Measurements from ENCODE around the gene GSN. TPM values are rescaled to one million over a fixed set of nuclear protein-coding genes. Genes with fewer than 3 reads are reported as not detected.

GSN gene
- total and polyA plus RNA-seq, 8 donors: 215 to 909 (median 531) TPM

DNA sequence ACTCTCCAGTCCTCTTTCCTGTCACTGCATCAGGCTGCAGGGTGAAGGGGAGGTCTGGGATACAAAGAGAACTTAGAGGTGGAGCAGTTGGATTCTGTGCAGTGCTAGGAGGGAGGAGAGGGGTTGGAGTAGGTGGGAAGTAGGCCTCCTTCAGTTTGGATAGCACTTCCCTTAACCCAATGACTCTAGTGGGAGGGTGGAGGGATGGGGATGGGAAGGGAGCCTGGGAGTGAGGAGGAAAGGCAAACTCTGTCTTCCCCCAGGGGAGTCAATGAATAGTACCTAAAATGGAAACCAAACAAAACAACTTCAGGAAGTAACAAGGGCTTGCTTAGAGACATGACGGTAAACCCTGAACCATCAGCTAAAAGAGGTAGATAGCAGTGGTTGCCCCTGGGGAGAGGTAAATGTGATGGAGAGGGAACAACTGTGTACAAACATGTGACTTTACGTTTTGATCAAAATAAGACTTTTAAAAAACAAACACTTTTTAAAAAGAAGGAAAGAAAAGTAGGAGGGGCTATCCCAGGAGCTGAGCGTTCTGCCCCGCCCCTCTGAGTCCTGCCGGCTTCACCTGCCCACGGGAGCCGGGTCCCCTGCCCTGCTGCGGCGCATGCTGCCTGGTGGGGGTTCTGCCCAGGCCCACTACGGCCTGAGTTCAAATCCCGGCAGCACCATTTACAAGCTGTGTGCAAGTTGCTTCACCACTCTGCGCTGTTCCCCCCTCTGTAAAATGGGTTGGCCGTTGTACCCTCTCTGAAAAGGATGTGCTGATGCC is 30.9 kb downstream of the GSN start:
- intact Hi-C loops (cut with DNase I; ENCODE audit: low total_unique reads): no loop called here
- Histone ChIP-seq H3K4me3 (peak overlapping the region; percentile 58 to 63 (median 61)), H3K4me1 (peaks cover 48 to 95% (median 93%) of the 10 kb centered on the region in 4 donors), H3K27me3 (no peaks in the 10 kb centered on the region), H3K36me3 (peaks cover 19 to 35% (median 22%) of the 10 kb centered on the region in 4 donors), H3K27ac (peak overlapping the region; percentile 79 to 96 (median 85)), H3K9me3 (no peaks in the 10 kb centered on the region)
- DNase-seq: peak in 1 of 2 donors; percentile 69
- peak in 1 of 3 donors; percentile 9 for TF ChIP-seq POLR2AphosphoS5 (IDR thresholded peaks at IDR 0.05)
- no peak for TF ChIP-seq POLR2A (IDR thresholded peaks at IDR 0.05)
- 26 to 33% (median 28%) methylated on average over 13 of the region's 13 CpGs for WGBS, 5 donors

DNA sequence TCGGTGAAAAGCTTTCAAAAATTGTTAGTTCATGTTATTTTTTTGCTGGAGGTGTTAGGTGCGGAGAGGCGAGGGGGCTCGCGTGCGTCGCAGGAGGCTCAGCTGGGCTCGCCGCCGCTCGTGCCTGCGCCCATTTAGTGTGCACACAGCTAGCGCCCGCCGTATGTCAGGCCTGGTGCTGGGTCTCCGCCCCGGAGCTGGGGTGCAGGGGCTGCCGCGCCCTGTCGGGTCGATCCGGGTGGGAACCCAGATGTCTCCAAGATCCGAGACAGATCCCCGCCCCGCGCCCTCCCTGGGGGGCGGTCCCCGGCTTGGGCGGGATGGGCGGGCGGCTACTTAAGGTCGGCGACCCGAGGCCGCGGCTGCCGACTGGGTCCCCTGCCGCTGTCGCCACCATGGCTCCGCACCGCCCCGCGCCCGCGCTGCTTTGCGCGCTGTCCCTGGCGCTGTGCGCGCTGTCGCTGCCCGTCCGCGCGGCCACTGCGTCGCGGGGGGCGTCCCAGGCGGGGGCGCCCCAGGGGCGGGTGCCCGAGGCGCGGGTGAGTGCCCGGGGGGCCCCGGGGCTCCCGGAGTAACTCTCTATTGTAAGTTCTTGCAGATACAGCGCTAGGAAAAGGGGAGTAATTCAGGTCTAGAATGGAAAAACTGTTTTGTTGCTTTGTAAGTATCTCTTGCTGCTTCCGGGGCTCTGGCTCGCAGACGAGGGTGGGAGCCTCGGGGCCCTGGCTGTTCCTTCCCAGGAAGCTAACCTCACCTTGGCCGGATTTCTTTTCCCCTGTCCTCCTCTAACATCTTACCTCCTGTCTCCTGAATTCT is 31.7 kb downstream of the GSN start:
- Histone ChIP-seq H3K9me3 (no peaks in the 10 kb centered on the region), H3K27ac (peak overlapping the region; percentile 79 to 96 (median 85)), H3K36me3 (peaks cover 27 to 35% (median 30%) of the 10 kb centered on the region in 4 donors), H3K4me3 (peak overlapping the region; percentile 58 to 63 (median 61)), H3K27me3 (no peaks in the 10 kb centered on the region), H3K4me1 (peaks cover 40 to 95% (median 93%) of the 10 kb centered on the region in 4 donors)
- DNase-seq: peak; percentile 57 to 75
- WGBS, 5 donors: 0 to 2% (median 1%) methylated on average over 39 to 74 of the region's 74 CpGs
- TF ChIP-seq POLR2AphosphoS5 (IDR thresholded peaks at IDR 0.05) (peak in 2 of 3 donors; percentile 31 to 33), POLR2A (IDR thresholded peaks at IDR 0.05) (no peak)
- intact Hi-C loops (cut with DNase I; ENCODE audit: low total_unique reads): no loop called here

DNA sequence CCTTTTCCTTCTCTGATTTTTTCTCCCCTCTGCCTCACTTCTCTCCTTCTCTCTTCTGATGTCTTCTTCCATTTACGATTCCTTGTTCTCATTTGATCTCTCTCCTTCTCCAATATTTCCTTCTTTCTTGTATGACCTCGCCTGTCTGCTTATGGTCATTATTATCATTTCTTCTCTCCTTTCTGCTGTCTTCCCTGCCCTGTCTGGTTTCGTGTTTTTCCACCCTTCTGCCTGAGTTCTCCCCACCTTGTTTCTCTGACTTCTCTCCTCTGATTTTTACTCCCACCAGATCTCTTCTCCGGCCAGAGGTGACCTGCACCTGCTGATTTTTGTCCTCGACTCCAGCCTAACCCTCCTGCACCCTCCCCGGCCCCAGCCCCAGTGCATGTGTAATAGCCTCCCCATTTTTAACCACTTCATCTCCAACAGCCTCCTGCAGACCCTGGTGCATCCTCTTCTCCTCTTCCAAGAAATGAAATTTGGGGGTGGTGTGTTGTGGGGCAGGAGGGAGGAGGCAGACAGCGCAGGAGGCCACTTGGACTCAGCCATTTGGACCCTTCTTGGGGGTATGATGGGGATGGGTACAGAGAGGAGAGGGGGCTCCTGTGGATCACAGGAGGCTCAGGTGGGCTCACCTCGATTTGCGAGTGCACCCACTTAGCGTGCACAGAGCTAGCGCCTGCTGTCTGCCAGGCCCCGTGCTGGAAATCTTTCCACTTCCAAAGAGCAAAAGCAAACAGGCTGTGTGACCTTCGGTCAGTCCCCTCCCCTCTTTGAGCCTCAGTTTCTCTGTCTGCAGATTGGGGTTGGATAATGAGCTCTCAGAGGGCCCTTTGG is 32.5 kb downstream of the GSN start:
- no peak for TF ChIP-seq POLR2AphosphoS5 (IDR thresholded peaks at IDR 0.05)
- TF ChIP-seq EP300 (IDR thresholded peaks at IDR 0.05): no peak
- TF ChIP-seq, protein P1, sequence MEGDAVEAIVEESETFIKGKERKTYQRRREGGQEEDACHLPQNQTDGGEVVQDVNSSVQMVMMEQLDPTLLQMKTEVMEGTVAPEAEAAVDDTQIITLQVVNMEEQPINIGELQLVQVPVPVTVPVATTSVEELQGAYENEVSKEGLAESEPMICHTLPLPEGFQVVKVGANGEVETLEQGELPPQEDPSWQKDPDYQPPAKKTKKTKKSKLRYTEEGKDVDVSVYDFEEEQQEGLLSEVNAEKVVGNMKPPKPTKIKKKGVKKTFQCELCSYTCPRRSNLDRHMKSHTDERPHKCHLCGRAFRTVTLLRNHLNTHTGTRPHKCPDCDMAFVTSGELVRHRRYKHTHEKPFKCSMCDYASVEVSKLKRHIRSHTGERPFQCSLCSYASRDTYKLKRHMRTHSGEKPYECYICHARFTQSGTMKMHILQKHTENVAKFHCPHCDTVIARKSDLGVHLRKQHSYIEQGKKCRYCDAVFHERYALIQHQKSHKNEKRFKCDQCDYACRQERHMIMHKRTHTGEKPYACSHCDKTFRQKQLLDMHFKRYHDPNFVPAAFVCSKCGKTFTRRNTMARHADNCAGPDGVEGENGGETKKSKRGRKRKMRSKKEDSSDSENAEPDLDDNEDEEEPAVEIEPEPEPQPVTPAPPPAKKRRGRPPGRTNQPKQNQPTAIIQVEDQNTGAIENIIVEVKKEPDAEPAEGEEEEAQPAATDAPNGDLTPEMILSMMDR (IDR thresholded peaks at IDR 0.05): no peak
- TF ChIP-seq POLR2A (IDR thresholded peaks at IDR 0.05): no peak
- Histone ChIP-seq H3K9me3 (no peaks in the 10 kb centered on the region), H3K36me3 (peaks cover 35 to 40% (median 38%) of the 10 kb centered on the region in 4 donors), H3K4me1 (peaks cover 35 to 95% (median 90%) of the 10 kb centered on the region in 4 donors), H3K4me3 (peak overlapping the region; percentile 58 to 63 (median 61)), H3K27ac (peak overlapping the region; percentile 79 to 96 (median 85)), H3K27me3 (no peaks in the 10 kb centered on the region)
- intact Hi-C loops (cut with DNase I; ENCODE audit: low total_unique reads): no loop called here
- DNase-seq: no peak
- 54 to 65% (median 59%) methylated on average over 13 of the region's 13 CpGs for WGBS, 5 donors

DNA sequence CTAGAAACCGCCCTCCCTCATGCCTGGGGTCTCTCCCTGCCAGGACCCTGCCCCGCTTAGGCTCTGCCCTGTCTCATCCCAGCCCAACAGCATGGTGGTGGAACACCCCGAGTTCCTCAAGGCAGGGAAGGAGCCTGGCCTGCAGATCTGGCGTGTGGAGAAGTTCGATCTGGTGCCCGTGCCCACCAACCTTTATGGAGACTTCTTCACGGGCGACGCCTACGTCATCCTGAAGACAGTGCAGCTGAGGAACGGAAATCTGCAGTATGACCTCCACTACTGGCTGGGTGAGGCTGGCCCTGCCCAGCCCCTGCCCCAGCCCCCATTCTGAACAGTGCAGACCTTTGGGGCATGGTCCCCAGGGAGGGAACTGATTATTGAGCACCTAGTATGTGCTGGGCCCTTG is 33.9 kb downstream of the GSN start:
- WGBS, 5 donors: 86 to 95% (median 90%) methylated on average over 8 to 11 of the region's 11 CpGs
- no peak for TF ChIP-seq POLR2A (IDR thresholded peaks at IDR 0.05)
- TF ChIP-seq POLR2AphosphoS5 (IDR thresholded peaks at IDR 0.05): no peak
- no peak for TF ChIP-seq EP300 (IDR thresholded peaks at IDR 0.05)
- peaks cover 36 to 53% (median 48%) of the 10 kb centered on the region in 4 donors for H3K36me3 ChIP-seq
- peak overlapping the region; percentile 22 to 62 (median 59) for H3K4me3 ChIP-seq
- H3K4me1 ChIP-seq: peaks cover 34 to 88% (median 79%) of the 10 kb centered on the region in 4 donors
- no peak for DNase-seq
- H3K27ac ChIP-seq: peak overlapping the region in 4 of 5 donors; percentile 59 to 96 (median 78)
- intact Hi-C loops (cut with DNase I; ENCODE audit: low total_unique reads): no loop called here
- H3K9me3 ChIP-seq: no peaks in the 10 kb centered on the region
- H3K27me3 ChIP-seq: no peaks in the 10 kb centered on the region

DNA sequence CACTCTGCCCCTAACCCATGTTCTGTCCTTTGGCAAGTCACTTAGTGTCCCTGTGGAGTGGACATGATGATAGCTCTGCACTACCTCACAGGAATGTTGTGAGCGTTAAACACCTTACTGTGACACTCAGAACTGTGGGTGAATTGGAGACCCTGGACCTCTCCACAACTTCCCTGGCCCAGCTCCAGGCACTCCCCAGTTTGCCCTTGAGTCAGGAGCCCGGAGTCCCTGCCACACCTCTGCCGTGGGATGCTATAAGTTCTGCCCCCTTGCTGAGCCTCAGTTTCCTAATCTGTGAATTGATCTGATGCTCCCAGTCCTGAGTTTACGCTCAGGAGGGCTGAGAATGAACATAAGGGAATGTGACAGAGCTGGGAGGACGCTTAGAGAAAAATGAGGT is 34.4 kb downstream of the GSN start:
- Histone ChIP-seq H3K9me3 (no peaks in the 10 kb centered on the region), H3K4me1 (peaks cover 34 to 83% (median 75%) of the 10 kb centered on the region in 4 donors), H3K27ac (peak overlapping the region in 4 of 5 donors; percentile 59 to 96 (median 78)), H3K4me3 (peak overlapping the region; percentile 22 to 62 (median 59)), H3K27me3 (no peaks in the 10 kb centered on the region), H3K36me3 (peaks cover 36 to 58% (median 51%) of the 10 kb centered on the region in 4 donors)
- intact Hi-C loops (cut with DNase I; ENCODE audit: low total_unique reads): no loop called here
- WGBS, 5 donors: 84 to 94% (median 92%) methylated on average over 4 to 5 of the region's 5 CpGs
- TF ChIP-seq POLR2A (IDR thresholded peaks at IDR 0.05) (no peak), EP300 (IDR thresholded peaks at IDR 0.05) (no peak), POLR2AphosphoS5 (IDR thresholded peaks at IDR 0.05) (no peak)
- TF ChIP-seq, protein P1 (IDR thresholded peaks at IDR 0.05): no peak
- DNase-seq: no peak
